ENCODE results near the gene PCDHA8.
"Not testable (repeated sequence)": the region's sequence is repeated elsewhere in the genome, so short reads cannot be mapped to it uniquely, and the experiment has no call there.

PCDHA8 gene

GRCh38 chr5:140833993-140834392 is 7.0 kb upstream of the PCDHA8 start, which contains the start of gene PCDHA7:
PCDHA7 (plus strand) TSS chr5:140834269; CDS start chr5:140834384, 115 bp downstream.
- H3K4me2 ChIP-seq (ENCODE audit: low read depth, low read length, poor library complexity, severe bottlenecking): no peak within 1 kb of the TSS
- no peaks in the 10 kb centered on the region for H3K27me3 ChIP-seq (ENCODE audit: insufficient read depth, low read length, poor library complexity, severe bottlenecking)
- no peak within 1 kb of the TSS for H3K4me3 ChIP-seq (ENCODE audit: low read length, poor library complexity, severe bottlenecking)
- no peaks in the 10 kb centered on the region for H4K20me1 ChIP-seq (ENCODE audit: insufficient read depth, low read length, poor library complexity, severe bottlenecking)
- no peaks in the 10 kb centered on the region for H3K79me2 ChIP-seq (ENCODE audit: insufficient read depth, low read length)
- H3K36me3 ChIP-seq (ENCODE audit: insufficient read depth, low read length): no peaks in the 10 kb centered on the region
- no peaks in the 10 kb centered on the region for H3K9me2 ChIP-seq (replicated peaks; ENCODE audit: low read depth, low read length)
- no peak within 1 kb of the TSS for H3K9ac ChIP-seq (ENCODE audit: low read depth, low read length, poor library complexity, severe bottlenecking)
- no peaks in the 10 kb centered on the region for H3F3A ChIP-seq (ENCODE audit: low read depth)
- H3K9me3 ChIP-seq (ENCODE audit: insufficient read depth, low read depth, low read length): no peaks in the 10 kb centered on the region
- no peak within 1 kb of the TSS for H2AFZ ChIP-seq (ENCODE audit: low read length)
- no peak for TF ChIP-seq EZH2phosphoT487 (IDR thresholded peaks at IDR 0.05; ENCODE audit: borderline replicate concordance)
- TF ChIP-seq, protein P1, sequence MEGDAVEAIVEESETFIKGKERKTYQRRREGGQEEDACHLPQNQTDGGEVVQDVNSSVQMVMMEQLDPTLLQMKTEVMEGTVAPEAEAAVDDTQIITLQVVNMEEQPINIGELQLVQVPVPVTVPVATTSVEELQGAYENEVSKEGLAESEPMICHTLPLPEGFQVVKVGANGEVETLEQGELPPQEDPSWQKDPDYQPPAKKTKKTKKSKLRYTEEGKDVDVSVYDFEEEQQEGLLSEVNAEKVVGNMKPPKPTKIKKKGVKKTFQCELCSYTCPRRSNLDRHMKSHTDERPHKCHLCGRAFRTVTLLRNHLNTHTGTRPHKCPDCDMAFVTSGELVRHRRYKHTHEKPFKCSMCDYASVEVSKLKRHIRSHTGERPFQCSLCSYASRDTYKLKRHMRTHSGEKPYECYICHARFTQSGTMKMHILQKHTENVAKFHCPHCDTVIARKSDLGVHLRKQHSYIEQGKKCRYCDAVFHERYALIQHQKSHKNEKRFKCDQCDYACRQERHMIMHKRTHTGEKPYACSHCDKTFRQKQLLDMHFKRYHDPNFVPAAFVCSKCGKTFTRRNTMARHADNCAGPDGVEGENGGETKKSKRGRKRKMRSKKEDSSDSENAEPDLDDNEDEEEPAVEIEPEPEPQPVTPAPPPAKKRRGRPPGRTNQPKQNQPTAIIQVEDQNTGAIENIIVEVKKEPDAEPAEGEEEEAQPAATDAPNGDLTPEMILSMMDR (conservative IDR thresholded peaks at IDR 0.05; ENCODE audit: low read length): no peak
- H3K4me1 ChIP-seq (ENCODE audit: insufficient read depth, low read length, poor library complexity, severe bottlenecking): no peaks in the 10 kb centered on the region

DNA sequence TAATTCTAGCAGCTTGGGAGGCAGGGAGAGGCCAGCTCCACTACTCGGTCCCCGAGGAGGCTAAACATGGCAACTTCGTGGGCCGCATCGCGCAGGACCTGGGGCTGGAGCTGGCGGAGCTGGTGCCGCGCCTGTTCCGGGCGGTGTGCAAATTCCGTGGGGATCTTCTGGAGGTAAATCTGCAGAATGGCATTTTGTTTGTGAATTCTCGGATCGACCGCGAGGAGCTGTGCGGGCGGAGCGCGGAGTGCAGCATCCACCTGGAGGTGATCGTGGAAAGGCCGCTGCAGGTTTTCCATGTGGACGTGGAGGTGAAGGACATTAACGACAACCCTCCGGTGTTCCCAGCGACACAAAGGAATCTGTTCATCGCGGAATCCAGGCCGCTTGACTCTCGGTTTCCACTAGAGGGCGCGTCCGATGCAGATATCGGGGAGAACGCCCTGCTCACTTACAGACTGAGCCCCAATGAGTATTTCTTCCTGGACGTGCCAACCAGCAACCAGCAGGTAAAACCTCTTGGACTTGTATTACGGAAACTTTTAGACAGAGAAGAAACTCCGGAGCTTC is 6.5 kb upstream of the PCDHA8 start:
- not testable (repeated sequence) for H3K79me2 ChIP-seq (ENCODE audit: insufficient read depth, low read length); H3K4me3 ChIP-seq (ENCODE audit: low read length, poor library complexity, severe bottlenecking); H2AFZ ChIP-seq (ENCODE audit: low read length)

DNA sequence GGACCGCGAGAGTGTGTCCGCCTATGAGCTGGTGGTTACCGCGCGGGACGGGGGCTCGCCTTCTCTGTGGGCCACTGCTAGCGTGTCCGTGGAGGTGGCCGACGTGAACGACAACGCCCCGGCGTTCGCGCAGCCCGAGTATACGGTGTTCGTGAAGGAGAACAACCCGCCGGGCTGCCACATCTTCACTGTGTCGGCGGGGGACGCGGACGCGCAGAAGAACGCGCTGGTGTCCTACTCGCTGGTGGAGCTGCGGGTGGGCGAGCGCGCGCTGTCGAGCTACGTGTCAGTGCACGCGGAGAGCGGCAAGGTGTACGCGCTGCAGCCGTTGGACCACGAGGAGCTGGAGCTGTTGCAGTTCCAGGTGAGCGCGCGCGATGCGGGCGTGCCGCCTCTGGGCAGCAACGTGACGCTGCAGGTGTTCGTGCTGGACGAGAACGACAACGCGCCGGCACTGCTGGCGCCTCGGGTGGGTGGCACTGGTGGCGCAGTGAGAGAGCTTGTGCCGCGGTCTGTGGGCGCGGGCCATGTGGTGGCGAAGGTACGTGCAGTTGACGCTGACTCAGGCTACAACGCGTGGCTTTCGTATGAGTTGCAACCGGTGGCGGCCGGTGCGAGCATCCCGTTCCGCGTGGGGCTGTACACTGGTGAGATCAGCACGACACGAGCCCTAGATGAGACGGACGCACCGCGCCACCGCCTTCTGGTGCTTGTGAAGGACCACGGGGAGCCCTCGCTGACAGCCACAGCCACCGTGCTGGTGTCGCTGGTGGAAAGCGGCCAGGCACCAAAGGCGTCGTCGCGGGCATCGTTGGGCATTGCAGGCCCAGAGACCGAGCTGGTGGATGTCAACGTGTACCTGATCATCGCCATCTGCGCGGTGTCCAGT is 5.1 kb upstream of the PCDHA8 start:
- Histone ChIP-seq H3F3A (ENCODE audit: low read depth) (no peaks in the 10 kb centered on the region), H3K36me3 (ENCODE audit: insufficient read depth, low read length) (no peaks in the 10 kb centered on the region), H3K79me2 (ENCODE audit: insufficient read depth, low read length) (no peaks in the 10 kb centered on the region), H4K20me1 (ENCODE audit: insufficient read depth, low read length, poor library complexity, severe bottlenecking) (no peaks in the 10 kb centered on the region), H3K4me2 (ENCODE audit: low read depth, low read length, poor library complexity, severe bottlenecking) (no peak overlapping the region), H3K4me3 (ENCODE audit: low read length, poor library complexity, severe bottlenecking) (no peak overlapping the region), H3K9ac (ENCODE audit: low read depth, low read length, poor library complexity, severe bottlenecking) (no peak overlapping the region), H3K4me1 (ENCODE audit: insufficient read depth, low read length, poor library complexity, severe bottlenecking) (no peaks in the 10 kb centered on the region), H3K9me2 (replicated peaks; ENCODE audit: low read depth, low read length) (no peaks in the 10 kb centered on the region), H3K27me3 (ENCODE audit: insufficient read depth, low read length, poor library complexity, severe bottlenecking) (no peaks in the 10 kb centered on the region), H3K9me3 (ENCODE audit: insufficient read depth, low read depth, low read length) (no peaks in the 10 kb centered on the region), H2AFZ (ENCODE audit: low read length) (no peak overlapping the region)
- TF ChIP-seq EZH2phosphoT487 (IDR thresholded peaks at IDR 0.05; ENCODE audit: borderline replicate concordance): no peak
- TF ChIP-seq, protein P1 (conservative IDR thresholded peaks at IDR 0.05; ENCODE audit: low read length): no peak

More for the DNA sequence above, 6.5 kb upstream of the PCDHA8 start:
- not testable (repeated sequence) for H4K20me1 ChIP-seq (ENCODE audit: insufficient read depth, low read length, poor library complexity, severe bottlenecking); H3K4me2 ChIP-seq (ENCODE audit: low read depth, low read length, poor library complexity, severe bottlenecking); H3F3A ChIP-seq (ENCODE audit: low read depth); H3K9ac ChIP-seq (ENCODE audit: low read depth, low read length, poor library complexity, severe bottlenecking); H3K9me3 ChIP-seq (ENCODE audit: insufficient read depth, low read depth, low read length); H3K27me3 ChIP-seq (ENCODE audit: insufficient read depth, low read length, poor library complexity, severe bottlenecking); H3K4me1 ChIP-seq (ENCODE audit: insufficient read depth, low read length, poor library complexity, severe bottlenecking); H3K9me2 ChIP-seq (replicated peaks; ENCODE audit: low read depth, low read length); H3K36me3 ChIP-seq (ENCODE audit: insufficient read depth, low read length)
